Spinal cord (tissue), 10 donors: ENCODE data around the gene COL26A1. TPM values are rescaled to one million over a fixed set of nuclear protein-coding genes. Genes with fewer than 3 reads are reported as not detected.
"Not testable (repeated sequence)": the region's sequence is repeated elsewhere in the genome, so short reads cannot be mapped to it uniquely, and the experiment has no call there.

Experiments used
- DNase-seq, 6 donors: peaks; one replicate each; pipeline versions ENCODE4 v3.0.0 to v3.0.0-alpha.2; 2013 to 2015; ENCODE audit warnings: low spot score in 6 of 6, low read depth in 4 of 6
- H3K27ac ChIP-seq: one replicate; pipeline ENCODE4 v1.5.1; 2013; ENCODE audit warnings: low read depth, low read length, control low read depth
- H3K27me3 ChIP-seq: one replicate; pipeline ENCODE4 v1.6.1; 2013; ENCODE audit warnings: low read length; ENCODE audit not compliant: control insufficient read depth, insufficient read depth
- H3K36me3 ChIP-seq: one replicate; pipeline ENCODE4 v1.6.1; 2013; ENCODE audit warnings: low read length; ENCODE audit not compliant: control insufficient read depth, insufficient read depth
- H3K4me1 ChIP-seq: one replicate; pipeline ENCODE4 v1.6.1; 2013; ENCODE audit warnings: low read length; ENCODE audit not compliant: control insufficient read depth, insufficient read depth
- H3K4me3 ChIP-seq: one replicate; pipeline ENCODE4 v1.5.1; 2013; ENCODE audit warnings: low read depth, low read length, control low read depth
- H3K9me3 ChIP-seq: one replicate; pipeline ENCODE4 v1.6.1; 2013; ENCODE audit warnings: low read length; ENCODE audit not compliant: control insufficient read depth, insufficient read depth
- WGBS: methylation state at CpG from one replicate; pipeline ENCODE4 v1.1.5; 2013; ENCODE audit warnings: missing lambda C conversion rate; ENCODE audit not compliant: insufficient coverage; 5-methylcytosine and 5-hydroxymethylcytosine counted together
- polyA plus RNA-seq, 2 donors: library from polyadenylated mRNA; unstranded; fragments of 120-200 nt; gene quantifications; one replicate each; pipeline ENCODE4 v1.2.1, GENCODE V29; 2013; ENCODE audit not compliant: insufficient read length in 2 of 2
- total RNA-seq, 2 donors: library from RNA; depleted of rRNA in 1 of 2; stranded (reverse); fragments of 120-200 nt in 1 of 2; fragments of >200 nt in 1 of 2; gene quantifications; one replicate each; pipeline versions ENCODE4 v1.2.3 to v1.2.4, GENCODE V29; 2013 to 2014
- donor health status: healthy.

Gene COL26A1
- total and polyA plus RNA-seq, 4 donors, result 15.4 to 49.3 (median 28.6) TPM

GRCh38 chr7:101486433-101487104 is 123.9 kb downstream of the COL26A1 start:
- H3K27me3 ChIP-seq, result no peaks in the 10 kb centered on the region
- 29% methylated on average over 17 of the region's 25 CpGs for WGBS
- no peak overlapping the region for H3K4me3 ChIP-seq
- H3K4me1 ChIP-seq, result peaks cover 11% of the 10 kb centered on the region
- DNase-seq, result peak in 2 of 6 donors; percentile 18 to 82
- H3K27ac ChIP-seq, result peak overlapping the region; percentile 33
- H3K36me3 ChIP-seq, result no peaks in the 10 kb centered on the region
- no peaks in the 10 kb centered on the region for H3K9me3 ChIP-seq

- H3K36me3 ChIP-seq, result no peaks in the 10 kb centered on the region
- no peaks in the 10 kb centered on the region for H3K27me3 ChIP-seq
- WGBS, result 85% methylated on average over 4 of the region's 4 CpGs
- H3K4me1 ChIP-seq, result peaks cover 11% of the 10 kb centered on the region
- no peak for DNase-seq
- H3K9me3 ChIP-seq, result no peaks in the 10 kb centered on the region
- no peak overlapping the region for H3K4me3 ChIP-seq
- no peak overlapping the region for H3K27ac ChIP-seq
Measured at GRCh38 chr7:101487105-101487458, 124.4 kb downstream of the COL26A1 start.

GRCh38 chr7:101487753-101488152 is 125.1 kb downstream of the COL26A1 start:
- H3K27me3 ChIP-seq, result no peaks in the 10 kb centered on the region
- no peak overlapping the region for H3K27ac ChIP-seq
- WGBS, result 100% methylated on average over 3 of the region's 7 CpGs
- peaks cover 11% of the 10 kb centered on the region for H3K4me1 ChIP-seq
- no peaks in the 10 kb centered on the region for H3K9me3 ChIP-seq
- no peak for DNase-seq
- H3K36me3 ChIP-seq, result no peaks in the 10 kb centered on the region
- no peak overlapping the region for H3K4me3 ChIP-seq

GRCh38 chr7:101488826-101489572 is 126.3 kb downstream of the COL26A1 start:
- peak in 1 of 6 donors; percentile 17 for DNase-seq
- Histone ChIP-seq H3K27me3 (no peaks in the 10 kb centered on the region), H3K27ac (no peak overlapping the region), H3K9me3 (no peaks in the 10 kb centered on the region), H3K4me1 (peaks cover 12% of the 10 kb centered on the region), H3K36me3 (no peaks in the 10 kb centered on the region), H3K4me3 (no peak overlapping the region)
- WGBS, result 41% methylated on average over 6 of the region's 10 CpGs

- H3K27ac ChIP-seq, H3K36me3 ChIP-seq, DNase-seq, H3K27me3 ChIP-seq, H3K9me3 ChIP-seq, H3K4me3 ChIP-seq: not testable (repeated sequence)
- WGBS, result 97% methylated on average over 7 of the region's 9 CpGs
- peaks cover 24% of the 10 kb centered on the region for H3K4me1 ChIP-seq
Measured at GRCh38 chr7:101490439-101490838, 127.8 kb downstream of the COL26A1 start.

- not testable (repeated sequence) for H3K27ac ChIP-seq, H3K9me3 ChIP-seq, DNase-seq, H3K4me3 ChIP-seq, H3K27me3 ChIP-seq, H3K36me3 ChIP-seq
- H3K4me1 ChIP-seq, result peaks cover 20% of the 10 kb centered on the region
- no CpG with 5 or more reads among the region's 4 CpGs for WGBS
Measured at GRCh38 chr7:101491442-101491841, 128.8 kb downstream of the COL26A1 start.

- Histone ChIP-seq H3K27ac (no peak overlapping the region), H3K9me3 (no peaks in the 10 kb centered on the region), H3K27me3 (no peaks in the 10 kb centered on the region), H3K4me3 (no peak overlapping the region), H3K4me1 (peaks cover 13% of the 10 kb centered on the region), H3K36me3 (no peaks in the 10 kb centered on the region)
- peak in 4 of 6 donors; percentile 37 to 86 (median 54) for DNase-seq
- 23% methylated on average over 10 of the region's 15 CpGs for WGBS
Measured at GRCh38 chr7:101494602-101495329, 132.1 kb downstream of the COL26A1 start.

- H3K27ac ChIP-seq, result no peak overlapping the region
Measured at GRCh38 chr7:101496017-101496416, 133.3 kb downstream of the COL26A1 start.

GRCh38 chr7:101501351-101501750 is 138.7 kb downstream of the COL26A1 start:
- Histone ChIP-seq H3K27ac (no peak overlapping the region), H3K4me1 (no peaks in the 10 kb centered on the region), H3K9me3 (no peaks in the 10 kb centered on the region), H3K4me3 (no peak overlapping the region), H3K27me3 (no peaks in the 10 kb centered on the region), H3K36me3 (no peaks in the 10 kb centered on the region)
- WGBS, result 100% methylated on average over 2 of the region's 2 CpGs
- no peak for DNase-seq

More at GRCh38 chr7:101496017-101496416, 133.3 kb downstream of the COL26A1 start:
- DNase-seq, result no peak
- H3K4me1 ChIP-seq, result peaks cover 13% of the 10 kb centered on the region
- 70% methylated on average over 8 of the region's 8 CpGs for WGBS
- H3K9me3 ChIP-seq, result no peaks in the 10 kb centered on the region
- H3K4me3 ChIP-seq, result no peak overlapping the region
- no peaks in the 10 kb centered on the region for H3K36me3 ChIP-seq
- no peaks in the 10 kb centered on the region for H3K27me3 ChIP-seq
